Nephron progenitor cell (in vitro differentiated cells): ENCODE data around the gene COL4A1.
A peak's percentile ranks its signal among the peaks of the same experiment; 100 is the strongest.

ENCODE experiments used
- DNase-seq: peaks from one replicate; pipeline ENCODE4 v3.0.0; 2021
- H3K27ac Mint-ChIP-seq: 2 replicates; pipeline ENCODE4 v1.8.0; 2021; ENCODE audit warnings: mild to moderate bottlenecking, moderate library complexity, mixed read lengths
- H3K27me3 Mint-ChIP-seq: 2 replicates; pipeline ENCODE4 v1.8.0; 2021; ENCODE audit warnings: mild to moderate bottlenecking, low read depth, mixed read lengths; ENCODE audit not compliant: poor library complexity
- H3K36me3 Mint-ChIP-seq: 2 replicates; pipeline ENCODE4 v1.8.0; 2021; ENCODE audit warnings: low read depth, mixed read lengths
- H3K4me1 Mint-ChIP-seq: 2 replicates; pipeline ENCODE4 v1.8.0; 2021; ENCODE audit warnings: mixed read lengths
- H3K4me3 Mint-ChIP-seq: 2 replicates; pipeline ENCODE4 v1.8.0; 2021; ENCODE audit warnings: mild to moderate bottlenecking, moderate library complexity, mixed read lengths
- H3K9me3 Mint-ChIP-seq: 2 replicates; pipeline ENCODE4 v1.8.0; 2021; ENCODE audit warnings: mild to moderate bottlenecking, moderate library complexity, mixed read lengths
- CTCF ChIP-seq: fragments of 200-600 bp; sonication (generic); IDR thresholded peaks from 2 replicates; pipeline ENCODE4 v1.5.0; 2021; ENCODE audit warnings: antibody characterized with exemption

COL4A1 gene

DNA sequence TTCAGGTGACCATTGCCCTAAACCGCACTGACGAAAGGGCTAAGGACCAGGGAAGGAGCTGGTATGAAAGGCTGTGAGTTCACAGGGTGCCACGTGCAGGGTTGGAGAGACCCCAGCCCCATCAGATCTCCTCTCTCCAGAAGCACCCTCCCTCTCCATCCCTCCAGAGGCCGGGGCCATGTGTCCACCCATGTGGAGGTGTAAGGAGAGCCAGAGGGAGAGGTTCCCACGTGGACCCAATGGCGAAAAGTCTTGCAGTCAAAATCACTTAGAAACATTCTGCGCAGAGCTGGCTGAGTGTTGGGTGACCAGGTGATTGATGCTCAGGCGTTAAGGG, 168.3 kb downstream of the COL4A1 start:
- no peak for TF ChIP-seq CTCF
- Mint-ChIP-seq H3K27ac (no peak overlapping the region), H3K27me3 (peaks cover 47% of the 10 kb centered on the region), H3K36me3 (peaks cover 13% of the 10 kb centered on the region), H3K4me1 (peaks cover 32% of the 10 kb centered on the region), H3K4me3 (peak overlapping the region; percentile 65), H3K9me3 (peaks cover 15% of the 10 kb centered on the region)
- no peak for DNase-seq

DNA sequence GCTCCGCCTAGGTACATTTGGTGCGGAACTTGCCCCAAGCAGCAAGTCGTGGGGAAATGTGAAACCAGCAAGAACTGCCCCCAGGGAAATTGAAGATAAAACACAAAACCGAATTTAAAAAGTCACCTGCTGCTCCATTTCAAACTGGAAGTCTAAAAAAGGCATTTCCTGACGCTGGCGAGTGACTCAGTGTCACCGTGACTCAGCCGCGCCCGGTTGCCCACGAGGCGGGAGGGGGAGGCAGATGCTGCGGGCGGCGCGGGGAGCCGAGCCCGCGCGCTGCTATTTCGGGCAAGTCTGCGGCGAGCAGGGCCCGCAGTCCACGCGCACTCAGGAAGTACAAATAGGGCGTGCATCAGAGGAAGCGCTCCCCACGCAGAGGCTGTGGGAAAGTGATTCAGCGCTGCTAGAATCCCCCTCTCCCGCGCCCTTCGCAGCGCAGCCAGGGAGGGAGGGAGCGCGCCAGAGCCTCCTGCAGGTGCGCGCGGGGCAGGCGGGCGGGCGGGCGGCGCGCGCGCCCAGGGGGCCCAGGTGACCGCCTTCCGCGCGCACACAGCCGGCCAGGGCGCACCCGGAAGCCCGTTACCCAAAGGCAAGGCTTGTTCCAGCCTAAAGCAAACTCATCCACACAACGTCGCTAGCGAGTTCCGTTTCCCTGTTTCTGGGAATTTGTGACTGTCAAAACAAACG, 168.8 kb downstream of the COL4A1 start:
- H3K4me3 Mint-ChIP-seq = peak overlapping the region; percentile 90
- H3K27ac Mint-ChIP-seq = no peak overlapping the region
- H3K9me3 Mint-ChIP-seq = peaks cover 13% of the 10 kb centered on the region
- TF ChIP-seq CTCF = no peak
- DNase-seq = peak; percentile 56
- peaks cover 38% of the 10 kb centered on the region for H3K4me1 Mint-ChIP-seq
- peaks cover 12% of the 10 kb centered on the region for H3K36me3 Mint-ChIP-seq
- H3K27me3 Mint-ChIP-seq = peaks cover 47% of the 10 kb centered on the region

DNA sequence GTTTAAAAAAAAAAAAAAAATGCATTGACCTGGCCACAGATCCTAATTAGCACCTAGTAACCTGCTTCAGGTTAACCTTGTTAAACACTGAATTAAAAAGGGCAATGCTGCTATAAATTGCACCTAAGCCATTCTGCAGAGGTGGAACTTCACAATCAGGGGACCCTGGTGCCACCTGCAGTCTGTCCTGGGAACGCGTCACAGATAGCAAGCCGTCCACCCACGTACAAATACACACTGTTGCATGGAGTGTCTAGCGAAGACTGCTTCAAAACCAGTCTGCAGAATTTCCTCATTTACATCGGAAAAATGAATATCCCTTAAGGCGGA, 169.3 kb downstream of the COL4A1 start:
- TF ChIP-seq CTCF = peak; percentile 33
- peak; percentile 39 for DNase-seq
- no peak overlapping the region for H3K27ac Mint-ChIP-seq
- peaks cover 7% of the 10 kb centered on the region for H3K36me3 Mint-ChIP-seq
- H3K27me3 Mint-ChIP-seq = peaks cover 45% of the 10 kb centered on the region
- H3K4me1 Mint-ChIP-seq = peaks cover 43% of the 10 kb centered on the region
- peak overlapping the region; percentile 90 for H3K4me3 Mint-ChIP-seq
- peaks cover 8% of the 10 kb centered on the region for H3K9me3 Mint-ChIP-seq

DNA sequence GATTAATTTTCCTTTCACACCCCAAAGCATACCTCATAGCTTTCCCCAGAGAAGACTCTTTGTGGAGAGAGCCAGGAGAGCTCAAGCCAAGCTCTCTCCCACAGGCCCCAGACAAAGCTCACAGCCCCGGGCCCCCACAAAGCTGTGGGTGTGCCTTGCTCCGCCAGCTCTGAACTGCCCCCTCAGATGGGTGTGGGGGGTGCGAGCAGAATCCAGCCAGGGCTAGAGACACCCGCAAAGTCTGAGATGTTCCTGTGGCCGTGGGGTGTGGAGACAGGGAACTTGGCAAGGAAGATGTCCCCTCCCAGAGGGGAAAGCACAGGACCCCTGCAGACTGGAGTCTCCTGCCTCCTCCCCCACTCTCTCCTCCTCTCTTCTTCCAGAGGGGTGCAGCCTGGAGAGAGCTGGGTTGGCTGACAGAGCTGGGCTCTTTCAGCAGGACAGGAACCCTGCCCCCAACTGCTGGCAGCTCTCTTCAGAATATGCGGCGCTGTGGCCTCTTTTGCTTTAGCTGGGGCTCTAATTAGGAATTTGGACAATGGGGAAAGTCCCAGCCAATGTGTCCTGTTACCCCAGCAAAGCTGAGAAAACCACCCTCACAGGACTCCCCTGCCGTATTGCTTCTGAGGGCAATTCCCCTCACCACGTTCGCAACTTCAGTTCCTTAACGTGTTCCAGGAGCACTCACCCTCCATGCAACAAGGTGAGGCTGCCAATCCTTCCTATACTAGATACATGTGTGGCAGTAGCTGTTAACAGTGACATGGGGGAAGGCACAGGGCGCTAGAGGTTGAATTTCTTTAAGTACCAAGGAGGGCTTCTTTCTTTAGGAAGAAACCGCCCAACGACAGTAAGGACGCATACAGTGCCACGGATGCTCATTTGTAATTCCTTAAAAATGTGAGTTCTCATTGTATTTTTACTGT, 170.0 kb downstream of the COL4A1 start:
- TF ChIP-seq CTCF = no peak
- Mint-ChIP-seq H3K27me3 (peaks cover 42% of the 10 kb centered on the region), H3K36me3 (no peaks in the 10 kb centered on the region), H3K4me3 (peak overlapping the region; percentile 90), H3K27ac (no peak overlapping the region), H3K4me1 (peaks cover 50% of the 10 kb centered on the region), H3K9me3 (peaks cover under 1% of the 10 kb centered on the region)
- no peak for DNase-seq

DNA sequence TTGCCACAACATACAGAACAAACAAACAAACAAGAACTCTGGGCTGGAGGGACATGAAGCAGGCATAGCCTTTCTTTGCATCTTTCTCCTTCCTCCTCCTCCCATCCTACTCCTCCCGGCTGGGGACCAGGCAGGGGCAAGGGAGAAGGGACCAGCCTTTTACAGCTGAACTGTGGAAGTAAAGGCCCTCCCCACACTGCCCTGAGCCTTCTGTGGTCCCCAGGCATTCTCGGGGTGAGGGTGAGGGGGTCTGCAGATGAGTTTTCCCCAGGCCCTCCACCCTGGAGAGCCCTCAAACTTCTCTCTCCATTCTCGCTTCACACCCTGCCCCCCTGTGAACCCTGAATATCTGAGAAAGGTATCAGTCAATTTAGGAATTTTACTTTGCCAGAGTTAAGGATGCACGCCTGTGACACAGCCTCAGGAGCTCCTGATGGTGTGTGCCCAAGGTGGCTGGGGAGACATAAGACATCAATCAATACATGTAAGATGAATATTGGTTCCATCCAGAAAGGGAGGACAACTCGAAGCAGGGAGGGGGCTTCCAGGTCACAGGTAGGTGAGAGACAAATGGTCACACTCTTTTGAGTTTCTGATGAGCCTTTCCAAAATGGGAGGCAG, 170.9 kb downstream of the COL4A1 start:
- DNase-seq = no peak
- no peaks in the 10 kb centered on the region for H3K36me3 Mint-ChIP-seq
- peaks cover 55% of the 10 kb centered on the region for H3K4me1 Mint-ChIP-seq
- H3K4me3 Mint-ChIP-seq = no peak overlapping the region
- H3K9me3 Mint-ChIP-seq = no peaks in the 10 kb centered on the region
- peaks cover 37% of the 10 kb centered on the region for H3K27me3 Mint-ChIP-seq
- H3K27ac Mint-ChIP-seq = no peak overlapping the region
- TF ChIP-seq CTCF = no peak
